NCI-H187 treated with DMSO at 0.1 percent for 48 hours (cell line): ENCODE measurements around the gene A1CF.
"Not testable (repeated sequence)": the region's sequence is repeated elsewhere in the genome, so short reads cannot be mapped to it uniquely, and the experiment has no call there.

ENCODE experiments used
- DNase-seq: peaks from one replicate; lab custom pipeline; 2025; lab: John Stamatoyannopoulos, UW

A1CF gene

DNA sequence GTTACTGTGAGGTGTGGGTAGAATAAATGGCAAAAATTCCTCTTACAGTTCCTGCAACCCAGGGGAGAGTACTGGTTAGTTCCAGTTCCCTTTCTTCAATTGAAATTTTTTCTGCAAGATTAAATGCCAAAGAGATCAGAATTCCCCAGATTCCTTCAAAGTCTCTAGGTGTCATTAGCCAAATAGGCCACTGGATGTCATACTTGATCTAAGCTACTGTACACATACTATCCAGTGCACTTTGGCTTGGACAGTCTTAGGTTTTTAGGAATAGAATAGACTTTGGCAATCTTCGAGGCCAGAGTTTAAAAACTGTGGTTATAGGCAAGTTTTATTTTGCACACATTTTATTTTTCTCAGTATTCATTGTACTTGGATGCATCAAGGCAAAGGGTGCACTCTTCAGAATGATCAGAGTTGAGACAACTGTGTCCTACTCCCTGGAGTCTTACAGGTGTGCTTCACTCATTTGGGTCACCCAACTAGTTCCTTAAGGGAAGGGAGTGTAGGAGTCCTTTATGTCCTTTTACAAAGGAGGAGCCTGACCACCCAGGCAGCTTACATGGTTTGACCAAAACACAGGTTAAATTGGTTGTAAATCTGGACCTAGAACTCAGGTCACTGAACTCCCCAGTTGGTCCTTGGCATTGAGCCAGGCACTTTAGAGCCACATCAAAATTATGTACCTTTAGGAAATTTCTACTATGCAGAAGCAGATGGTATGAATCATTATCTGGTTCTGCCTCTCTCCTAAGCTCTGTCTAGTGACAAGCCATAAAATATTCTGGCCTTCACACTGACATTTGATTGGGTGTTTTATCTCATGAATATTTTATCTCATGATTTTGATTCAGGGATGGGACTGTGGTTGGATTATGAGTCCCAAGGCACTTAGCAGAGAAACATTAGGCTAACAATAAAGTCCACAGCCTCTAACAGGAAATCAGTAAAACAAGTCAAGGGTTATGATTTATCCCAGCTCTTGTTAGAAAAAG lies 96.2 kb downstream of the A1CF start:
- DNase-seq, result no peak

DNA sequence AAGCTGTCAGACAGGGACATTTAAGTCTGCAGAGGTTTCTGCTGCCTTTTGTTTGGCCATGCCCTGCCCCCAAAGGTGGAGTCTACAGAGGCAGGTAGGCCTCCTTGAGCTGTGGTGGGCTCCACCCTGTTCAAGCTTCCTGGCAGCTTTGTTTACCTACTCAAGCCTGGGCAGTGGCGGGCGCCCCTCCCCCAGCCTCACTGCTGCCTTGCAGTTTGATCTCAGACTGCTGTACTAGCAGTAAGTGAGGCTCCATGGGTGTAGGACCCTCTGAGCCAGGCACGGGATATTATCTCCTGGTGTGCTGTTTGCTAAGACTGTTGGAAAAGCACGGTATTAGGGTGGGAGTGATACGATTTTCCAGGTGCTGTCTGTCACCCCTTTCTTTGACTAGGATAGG lies 97.5 kb downstream of the A1CF start:
- DNase-seq, result not testable (repeated sequence)

DNA sequence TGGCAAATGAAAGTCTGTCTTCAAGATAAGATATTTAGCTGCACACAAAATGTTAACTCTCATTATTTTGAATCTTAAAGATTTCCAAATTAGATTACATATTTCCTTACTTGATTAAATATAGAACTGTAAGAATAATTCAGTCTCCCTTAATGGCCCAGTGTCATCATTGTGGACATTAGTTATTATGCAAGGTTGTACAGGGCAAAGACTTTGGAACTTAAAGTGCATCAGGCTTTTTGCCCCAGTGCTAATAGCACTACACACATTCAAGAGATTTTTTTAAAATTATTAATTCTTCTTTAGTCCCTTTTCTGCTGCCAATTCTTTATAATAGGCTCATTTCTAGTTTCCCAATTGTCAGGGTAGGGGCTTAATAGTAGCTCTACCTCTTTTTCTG lies 103.4 kb downstream of the A1CF start:
- DNase-seq, result not testable (repeated sequence)

DNA sequence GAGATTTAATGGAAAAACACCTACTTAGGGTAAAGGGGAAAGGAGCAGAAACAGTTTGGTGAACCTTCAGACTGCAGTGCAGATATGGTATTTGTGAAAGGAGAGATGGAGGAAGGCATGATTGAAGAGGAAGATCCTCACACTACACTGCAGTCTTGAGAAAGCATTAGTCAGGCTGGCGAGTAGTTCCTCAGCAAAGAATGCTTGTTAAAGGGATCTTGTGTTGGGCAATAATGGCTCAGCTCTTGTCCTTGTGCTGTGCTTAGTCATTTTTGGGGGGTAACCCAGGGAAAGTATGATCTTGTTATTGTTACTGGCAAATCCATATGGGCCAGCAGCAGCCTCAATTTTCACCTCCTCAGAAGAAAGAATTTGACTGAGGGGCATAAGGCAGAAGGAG lies 105.4 kb downstream of the A1CF start:
- DNase-seq, result not testable (repeated sequence)

DNA sequence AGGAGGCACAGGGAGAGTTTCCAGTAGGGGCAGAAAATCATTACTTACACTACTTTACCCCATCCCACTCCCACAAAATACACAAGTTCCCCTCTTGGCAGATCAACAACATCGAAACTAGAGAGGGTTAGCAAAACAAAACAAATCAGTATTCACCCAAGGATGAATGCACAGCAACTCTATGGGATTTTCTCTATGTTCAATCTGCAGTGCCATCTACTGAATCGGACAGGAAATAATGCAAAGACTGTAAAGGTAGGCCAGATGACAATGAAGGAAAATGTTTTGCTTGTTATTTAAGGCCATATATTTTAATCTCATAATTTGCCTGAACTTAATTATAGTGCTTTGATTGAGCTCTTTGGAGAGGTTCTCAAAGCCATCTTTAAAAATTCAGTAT lies 110.6 kb downstream of the A1CF start:
- DNase-seq, result not testable (repeated sequence)

DNA sequence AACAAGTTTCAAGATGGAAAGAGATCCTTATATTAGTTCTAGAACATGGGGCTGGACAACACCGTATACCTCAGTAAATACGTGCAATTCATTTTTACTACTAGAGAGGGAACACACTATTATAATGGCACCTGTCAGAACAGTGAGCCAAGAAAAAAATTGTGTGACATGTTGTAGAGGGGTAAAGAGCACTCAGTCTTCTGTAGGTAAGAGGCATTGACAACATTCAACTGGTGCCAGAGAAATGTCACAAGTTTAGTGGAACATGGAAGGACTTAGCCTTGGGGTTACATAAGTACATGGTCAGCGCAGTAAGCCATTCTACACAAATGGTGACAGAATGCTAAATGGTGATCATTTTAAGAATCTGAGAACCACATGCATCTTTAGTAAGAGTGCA lies 113.4 kb downstream of the A1CF start:
- not testable (repeated sequence) for DNase-seq

DNA sequence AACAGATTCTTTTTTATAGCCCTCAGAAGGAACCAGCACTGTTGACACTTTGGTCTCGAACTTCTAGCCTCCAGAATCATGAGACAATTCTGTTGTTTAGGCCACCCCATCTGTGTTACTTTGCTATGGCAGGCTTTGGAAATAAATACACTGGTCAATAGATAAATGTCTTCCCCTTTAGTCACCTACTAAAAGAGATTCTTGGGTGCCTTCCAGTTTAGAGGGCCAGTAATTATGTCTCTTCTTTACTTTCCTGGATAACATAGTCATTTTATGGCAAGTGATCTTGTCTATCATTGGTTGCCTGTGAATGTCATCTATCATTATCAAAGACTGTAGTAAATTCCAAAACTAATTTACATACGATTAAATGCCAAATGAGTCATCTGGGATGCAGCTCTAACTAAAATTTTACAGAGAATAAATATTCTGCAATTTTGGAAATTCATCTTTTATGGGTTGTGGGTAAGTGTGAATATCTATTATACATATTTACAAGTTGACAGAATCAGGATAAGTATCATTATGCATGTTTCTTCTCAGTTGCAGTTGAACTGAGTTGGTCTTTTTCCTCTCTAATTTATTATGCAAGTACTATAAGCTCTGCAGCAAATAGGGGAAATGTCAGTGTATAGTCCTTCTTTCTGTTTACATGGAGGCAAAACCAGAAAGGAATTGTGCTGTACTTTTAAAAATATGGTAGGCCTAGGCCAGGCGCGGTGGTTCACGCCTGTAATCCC lies 118.5 kb downstream of the A1CF start:
- not testable (repeated sequence) for DNase-seq
